Measurements from ENCODE around the gene PMEPA1. TPM values are rescaled to one million over a fixed set of nuclear protein-coding genes. Genes with fewer than 3 reads are reported as not detected.

The PMEPA1 gene
- total and polyA plus RNA-seq, 10 of the 15 experiments (the other 5 are each of a cell fraction or from before 2014, with no cell fraction given): 0.02 to 0.10 (median 0.04) TPM; not detected in 3

- TF ChIP-seq USF1 (IDR thresholded peaks at IDR 0.05; ENCODE audit: borderline replicate concordance, extremely low read length, insufficient read depth, low read depth, low read length) (no peak), NRF1 (conservative IDR thresholded peaks at IDR 0.05; ENCODE audit: low read depth, low read length) (no peak), MAX (IDR thresholded peaks at IDR 0.05; ENCODE audit: low read depth, low read length) (no peak), ELK1 (IDR thresholded peaks at IDR 0.05; ENCODE audit: low read depth, low read length) (no peak), ZZZ3 (IDR thresholded peaks at IDR 0.05; ENCODE audit: control insufficient read depth, insufficient read length, low read depth) (no peak), MEF2B (IDR thresholded peaks at IDR 0.05; ENCODE audit: partially characterized antibody, poor library complexity, severe bottlenecking) (no peak), NFYB (IDR thresholded peaks at IDR 0.05; ENCODE audit: insufficient read depth, low read depth, low read length) (no peak), RAD51 (IDR thresholded peaks at IDR 0.05) (no peak), RB1 (IDR thresholded peaks at IDR 0.05; ENCODE audit: borderline replicate concordance) (no peak), ZNF274 (IDR thresholded peaks at IDR 0.05; ENCODE audit: insufficient read depth, insufficient read length) (no peak)
Measured at GRCh38 chr20:57649617-57650015, 60.2 kb downstream of the PMEPA1 start (continued).
